SJSA1 (cell line): ENCODE data around the gene IL17RE. TPM values are rescaled to one million over a fixed set of nuclear protein-coding genes. Genes with fewer than 3 reads are reported as not detected.

ENCODE experiments used
- DNase-seq, 2 experiments: peaks; one replicate each; pipeline ENCODE4 v3.0.0-alpha.2; 2015 to 2020; ENCODE audit warnings: low spot score in 2 of 2, low read depth in 1 of 2
- H3K27ac ChIP-seq: fragments of 250-450 bp; sonication (Bioruptor Pico); 2 replicates; pipeline ENCODE4 v1.5.1; 2020; ENCODE audit warnings: mild to moderate bottlenecking, moderate library complexity
- H3K27me3 ChIP-seq: fragments of 250-450 bp; sonication (Bioruptor Pico); replicated peaks from 2 replicates; pipeline ENCODE4 v1.5.1; 2020; ENCODE audit warnings: mild to moderate bottlenecking, moderate library complexity
- H3K36me3 ChIP-seq: fragments of 250-450 bp; sonication (Bioruptor Pico); 2 replicates; pipeline ENCODE4 v1.5.1; 2020; ENCODE audit warnings: mild to moderate bottlenecking
- H3K4me1 ChIP-seq: fragments of 250-450 bp; sonication (Bioruptor Pico); replicated peaks from 2 replicates; pipeline ENCODE4 v1.6.1; 2021; ENCODE audit warnings: mild to moderate bottlenecking
- H3K4me3 ChIP-seq: fragments of 250-450 bp; sonication (Bioruptor Pico); 2 replicates; pipeline ENCODE4 v1.5.1; 2020; ENCODE audit warnings: mild to moderate bottlenecking
- H3K9me3 ChIP-seq: fragments of 250-450 bp; sonication (Bioruptor Pico); replicated peaks from 2 replicates; pipeline ENCODE4 v1.5.1; 2020; ENCODE audit warnings: mild to moderate bottlenecking
- total RNA-seq: library from RNA; depleted of rRNA; stranded (reverse); fragments of >200 nt; shearing (Covaris generic); gene quantifications from 2 replicates; pipeline ENCODE4 v1.2.3, GENCODE V29; 2014

IL17RE gene
- total RNA-seq, 1 experiment from 2014 or later = 0.37 TPM

DNA sequence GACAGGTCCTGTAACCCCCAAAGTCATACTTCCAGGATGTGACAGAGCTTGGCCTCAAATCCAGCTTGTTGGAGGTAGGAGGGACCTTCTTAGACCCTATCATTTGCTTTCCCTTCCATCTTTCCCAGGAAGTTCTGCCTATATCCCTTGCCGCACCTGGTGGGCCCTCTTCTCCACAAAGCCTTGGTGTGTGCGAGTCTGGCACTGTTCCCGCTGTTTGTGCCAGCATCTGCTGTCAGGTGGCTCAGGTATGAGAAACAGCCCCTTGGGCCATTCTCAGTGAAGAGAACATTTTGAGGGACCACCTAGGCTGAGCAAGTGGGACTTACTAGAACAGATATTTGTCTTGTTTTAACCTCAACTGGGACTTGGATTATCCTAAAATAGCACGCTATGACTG lies 1.3 kb downstream of the IL17RE start:
- Histone ChIP-seq H3K36me3 (no peaks in the 10 kb centered on the region), H3K9me3 (no peaks in the 10 kb centered on the region), H3K27ac (no peak overlapping the region), H3K27me3 (no peaks in the 10 kb centered on the region), H3K4me3 (no peak overlapping the region), H3K4me1 (peaks cover 11% of the 10 kb centered on the region)
- no peak for DNase-seq

DNA sequence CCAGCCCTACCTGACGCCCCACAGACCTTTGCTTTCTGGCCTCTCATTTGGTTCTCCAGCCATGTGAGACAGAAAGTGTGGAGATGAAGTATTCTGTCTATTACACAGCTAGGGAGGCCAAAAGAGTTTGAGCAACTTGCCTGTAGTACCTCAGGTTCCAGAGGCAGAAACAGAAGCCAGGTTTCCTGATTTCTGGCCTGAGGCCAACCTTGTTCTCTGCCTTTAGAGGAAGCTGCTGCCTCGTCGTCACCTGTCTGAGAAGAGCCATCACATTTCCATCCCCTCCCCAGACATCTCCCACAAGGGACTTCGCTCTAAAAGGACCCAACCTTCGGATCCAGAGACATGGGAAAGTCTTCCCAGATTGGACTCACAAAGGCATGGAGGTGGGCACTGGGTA lies 3.8 kb downstream of the IL17RE start:
- no peak for DNase-seq
- H3K27ac ChIP-seq = no peak overlapping the region
- no peak overlapping the region for H3K4me3 ChIP-seq
- peaks cover 11% of the 10 kb centered on the region for H3K4me1 ChIP-seq
- H3K9me3 ChIP-seq = no peaks in the 10 kb centered on the region
- no peaks in the 10 kb centered on the region for H3K36me3 ChIP-seq
- H3K27me3 ChIP-seq = no peaks in the 10 kb centered on the region

DNA sequence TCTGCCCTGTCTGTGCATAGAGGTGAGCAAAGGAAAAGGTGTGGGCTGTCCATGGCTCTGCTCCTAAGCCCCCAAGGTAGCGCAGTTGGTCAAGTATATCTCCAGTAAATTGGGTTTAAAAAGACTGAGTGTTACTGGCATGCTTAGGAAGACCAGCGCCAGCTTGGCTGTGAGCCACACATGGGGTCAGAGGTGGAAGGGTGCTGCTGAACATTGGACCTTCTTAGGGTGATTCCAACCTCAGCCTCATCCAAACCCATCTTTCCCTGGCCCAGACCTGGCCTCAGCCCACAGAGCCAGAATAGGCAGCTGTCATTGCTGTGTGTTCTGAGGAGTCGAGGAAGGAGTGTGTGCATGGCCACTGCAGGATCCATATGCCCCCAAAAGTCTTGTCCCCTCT lies 5.6 kb downstream of the IL17RE start:
- DNase-seq = no peak

DNA sequence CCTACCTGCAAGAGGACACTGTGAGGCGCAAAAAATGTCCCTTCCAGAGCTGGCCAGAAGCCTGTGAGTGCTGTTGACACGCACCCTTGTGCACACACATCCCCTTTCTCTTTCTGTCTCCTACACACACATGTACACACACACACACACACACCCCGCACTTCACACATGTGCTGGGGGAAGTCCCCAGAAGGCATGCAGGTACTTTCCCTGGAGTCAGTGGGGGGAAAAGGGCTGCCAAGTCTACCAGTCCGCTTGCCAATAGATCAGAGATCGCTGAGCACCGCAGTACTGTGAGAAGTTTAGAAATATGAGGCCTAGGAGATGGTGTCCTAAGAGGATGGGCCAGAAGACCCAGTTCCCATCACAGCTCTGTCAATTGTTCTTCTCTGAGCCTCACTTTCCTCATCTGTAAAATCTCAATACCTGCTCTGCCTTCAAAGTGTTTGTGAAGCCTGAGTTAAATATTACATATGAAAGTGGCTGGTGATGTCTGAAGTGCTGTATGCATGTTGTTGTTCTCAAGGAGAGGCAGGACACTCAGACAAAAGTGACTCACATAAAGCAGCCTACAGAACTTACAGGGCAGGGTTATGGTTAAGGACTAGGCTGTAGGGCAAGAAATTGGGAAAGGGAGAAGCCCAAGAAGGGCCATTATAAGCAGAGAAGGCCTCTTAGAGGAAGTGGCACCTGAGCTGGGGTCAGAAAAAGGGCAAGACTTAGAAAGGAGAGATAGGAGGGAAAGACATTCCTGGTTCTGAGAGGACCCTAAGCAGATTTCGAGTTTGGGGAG lies 6.8 kb downstream of the IL17RE start:
- Histone ChIP-seq H3K27me3 (no peaks in the 10 kb centered on the region), H3K4me1 (peaks cover under 1% of the 10 kb centered on the region), H3K4me3 (no peak overlapping the region), H3K27ac (no peak overlapping the region), H3K9me3 (no peaks in the 10 kb centered on the region), H3K36me3 (no peaks in the 10 kb centered on the region)
- no peak for DNase-seq

More for the DNA sequence above, 5.6 kb downstream of the IL17RE start:
- H3K4me1 ChIP-seq = peaks cover 4% of the 10 kb centered on the region
- no peaks in the 10 kb centered on the region for H3K9me3 ChIP-seq
- H3K36me3 ChIP-seq = no peaks in the 10 kb centered on the region
- H3K27ac ChIP-seq = no peak overlapping the region
- no peak overlapping the region for H3K4me3 ChIP-seq
- H3K27me3 ChIP-seq = no peaks in the 10 kb centered on the region

DNA sequence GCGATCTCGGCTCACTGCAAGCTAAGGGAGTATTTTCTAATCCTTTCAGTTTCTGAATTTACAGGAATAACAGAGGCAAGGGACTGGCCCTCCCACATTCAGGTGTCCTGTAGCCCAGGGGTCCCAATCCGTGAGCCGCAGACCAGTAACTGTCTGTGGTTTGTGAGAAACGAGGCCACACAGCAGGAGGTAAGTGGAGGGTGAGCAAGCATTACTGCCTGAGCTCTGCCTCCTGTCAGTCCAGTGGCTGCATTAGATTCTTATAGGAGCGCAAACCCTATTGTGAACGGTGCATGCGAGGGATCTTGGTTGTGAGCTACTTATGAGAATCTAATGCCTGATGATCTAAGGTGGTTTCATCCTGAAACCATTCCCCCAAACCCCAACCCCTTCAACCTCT lies 9.2 kb downstream of the IL17RE start:
- DNase-seq = no peak
- Histone ChIP-seq H3K4me1 (peaks cover 24% of the 10 kb centered on the region), H3K27me3 (no peaks in the 10 kb centered on the region), H3K36me3 (peaks cover 6% of the 10 kb centered on the region; the same call in 1 of the 2 replicates), H3K4me3 (no peak overlapping the region), H3K27ac (no peak overlapping the region), H3K9me3 (0 out of 2 replicates have a peak, but pooled peaks cover 5% of the 10 kb centered on the region)

DNA sequence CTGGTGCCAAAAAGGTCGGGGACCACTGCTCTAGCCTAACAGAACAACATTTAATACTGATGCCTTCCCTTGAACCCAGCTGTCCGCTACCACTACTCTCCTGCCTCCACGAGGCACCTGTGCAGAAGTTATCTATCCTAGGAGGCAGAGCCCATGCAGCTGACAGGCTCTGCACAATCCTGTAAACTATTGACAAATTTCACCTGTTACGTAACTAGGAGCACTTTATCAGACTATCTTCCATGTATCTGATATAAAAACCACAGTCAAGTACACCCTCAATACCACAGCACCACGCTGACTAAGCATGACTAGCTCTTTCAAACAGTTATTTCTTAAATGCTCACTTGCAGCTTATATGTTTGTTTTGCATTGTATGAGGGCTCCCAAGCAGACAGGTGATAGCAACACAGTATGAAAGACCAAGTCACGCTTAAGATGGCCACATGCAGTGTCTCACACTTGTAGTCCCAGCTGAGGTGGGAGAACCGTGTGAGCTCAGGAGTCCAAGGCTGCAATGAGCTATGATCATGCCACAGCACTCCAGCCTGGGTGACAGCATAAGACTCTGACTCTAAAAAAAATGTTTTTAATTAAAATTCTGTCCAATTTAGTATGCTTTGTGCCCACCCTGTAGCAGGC lies 9.8 kb downstream of the IL17RE start:
- H3K4me1 ChIP-seq = peaks cover 30% of the 10 kb centered on the region
- no peak overlapping the region for H3K4me3 ChIP-seq
- H3K27ac ChIP-seq = no peak overlapping the region
- DNase-seq = no peak
- H3K27me3 ChIP-seq = no peaks in the 10 kb centered on the region
- 0 out of 2 replicates have a peak, but pooled peaks cover 5% of the 10 kb centered on the region for H3K9me3 ChIP-seq
- peaks cover 6% of the 10 kb centered on the region; the same call in 1 of the 2 replicates for H3K36me3 ChIP-seq

DNA sequence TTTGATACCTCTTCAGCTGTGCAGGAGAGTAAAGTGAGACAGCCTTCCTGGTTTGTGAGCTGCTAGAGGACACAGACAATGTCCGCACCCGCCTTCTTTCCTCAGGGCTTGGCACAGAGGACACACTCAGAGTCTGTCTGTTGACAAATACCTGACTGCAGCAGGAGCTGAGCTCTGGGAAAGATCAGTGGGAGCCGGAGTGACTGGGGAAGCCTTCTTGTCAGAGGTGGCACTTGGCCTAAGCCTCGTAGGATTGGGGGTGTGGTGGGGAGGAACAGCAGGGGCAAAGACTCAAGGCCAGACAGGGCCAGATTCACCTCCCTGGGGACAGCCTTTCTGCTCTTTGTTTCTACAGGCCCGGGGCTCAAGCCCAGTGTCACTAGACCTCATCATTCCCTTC lies 11.0 kb downstream of the IL17RE start:
- H3K27ac ChIP-seq = no peak overlapping the region
- peaks cover 35% of the 10 kb centered on the region for H3K4me1 ChIP-seq
- no peak overlapping the region for H3K4me3 ChIP-seq
- 0 out of 2 replicates have a peak, but pooled peaks cover 5% of the 10 kb centered on the region for H3K9me3 ChIP-seq
- DNase-seq = no peak
- H3K36me3 ChIP-seq = peaks cover 6% of the 10 kb centered on the region; the same call in 1 of the 2 replicates
- no peaks in the 10 kb centered on the region for H3K27me3 ChIP-seq

DNA sequence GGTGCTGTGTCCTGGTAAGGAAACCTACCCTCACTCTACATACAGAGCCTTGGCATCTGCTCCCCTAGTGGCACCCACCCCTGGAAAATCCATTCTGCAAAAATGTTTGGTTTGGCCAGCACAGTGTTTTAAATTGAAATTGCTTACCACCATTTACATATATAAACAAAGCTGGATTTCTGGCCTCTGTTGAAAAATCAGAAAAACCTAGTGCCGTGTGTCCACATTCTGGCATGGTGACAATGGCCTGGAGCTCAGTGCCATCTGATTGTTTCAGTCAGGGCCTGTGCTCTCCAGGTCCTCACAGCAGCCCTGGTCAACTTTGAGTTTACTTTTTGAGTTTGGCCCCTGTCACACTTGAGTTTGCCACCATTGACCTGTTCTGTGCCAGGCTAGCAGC lies 11.4 kb downstream of the IL17RE start:
- DNase-seq = no peak
- H3K36me3 ChIP-seq = peaks cover 6% of the 10 kb centered on the region; the same call in 1 of the 2 replicates
- H3K27me3 ChIP-seq = no peaks in the 10 kb centered on the region
- H3K4me3 ChIP-seq = no peak overlapping the region
- no peak overlapping the region for H3K27ac ChIP-seq
- H3K9me3 ChIP-seq = 0 out of 2 replicates have a peak, but pooled peaks cover 5% of the 10 kb centered on the region
- H3K4me1 ChIP-seq = peaks cover 35% of the 10 kb centered on the region

DNA sequence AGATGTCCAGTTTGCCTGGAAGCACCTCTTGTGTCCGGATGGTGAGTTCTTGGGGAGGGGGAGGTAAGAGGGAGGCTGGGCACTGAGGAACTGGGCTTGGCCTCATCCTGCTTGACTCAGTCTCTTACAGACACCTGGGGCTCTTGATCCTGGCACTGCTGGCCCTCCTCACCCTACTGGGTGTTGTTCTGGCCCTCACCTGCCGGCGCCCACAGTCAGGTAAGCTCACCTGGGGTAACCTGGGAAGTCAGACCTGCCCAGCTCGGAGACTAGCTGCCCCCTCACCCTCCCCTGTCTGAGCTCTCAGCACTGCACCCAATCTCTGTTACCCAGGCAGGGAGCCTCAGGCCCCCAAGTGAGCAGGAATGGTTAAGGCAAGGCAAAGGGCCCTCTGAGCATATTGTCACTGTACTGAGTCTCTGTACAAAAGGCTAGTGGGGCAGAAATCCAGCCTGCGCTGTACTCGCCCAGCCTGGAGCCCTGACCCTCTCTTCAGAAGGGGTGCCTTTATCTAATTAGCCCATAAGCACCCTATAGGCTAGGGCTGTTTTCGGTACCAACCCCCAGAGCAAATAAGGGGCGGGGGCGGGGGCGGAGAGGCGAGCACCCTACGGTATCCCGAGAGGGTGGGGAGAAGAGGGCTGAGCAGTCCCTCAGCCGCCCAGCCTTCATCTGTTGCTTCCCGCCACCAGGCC lies 12.1 kb downstream of the IL17RE start:
- Histone ChIP-seq H3K27ac (no peak overlapping the region), H3K4me1 (peaks cover 35% of the 10 kb centered on the region), H3K4me3 (peak overlapping the region; percentile 50), H3K9me3 (0 out of 2 replicates have a peak, but pooled peaks cover 5% of the 10 kb centered on the region), H3K36me3 (peaks cover 6% of the 10 kb centered on the region; the same call in 1 of the 2 replicates), H3K27me3 (no peaks in the 10 kb centered on the region)
- no peak for DNase-seq

DNA sequence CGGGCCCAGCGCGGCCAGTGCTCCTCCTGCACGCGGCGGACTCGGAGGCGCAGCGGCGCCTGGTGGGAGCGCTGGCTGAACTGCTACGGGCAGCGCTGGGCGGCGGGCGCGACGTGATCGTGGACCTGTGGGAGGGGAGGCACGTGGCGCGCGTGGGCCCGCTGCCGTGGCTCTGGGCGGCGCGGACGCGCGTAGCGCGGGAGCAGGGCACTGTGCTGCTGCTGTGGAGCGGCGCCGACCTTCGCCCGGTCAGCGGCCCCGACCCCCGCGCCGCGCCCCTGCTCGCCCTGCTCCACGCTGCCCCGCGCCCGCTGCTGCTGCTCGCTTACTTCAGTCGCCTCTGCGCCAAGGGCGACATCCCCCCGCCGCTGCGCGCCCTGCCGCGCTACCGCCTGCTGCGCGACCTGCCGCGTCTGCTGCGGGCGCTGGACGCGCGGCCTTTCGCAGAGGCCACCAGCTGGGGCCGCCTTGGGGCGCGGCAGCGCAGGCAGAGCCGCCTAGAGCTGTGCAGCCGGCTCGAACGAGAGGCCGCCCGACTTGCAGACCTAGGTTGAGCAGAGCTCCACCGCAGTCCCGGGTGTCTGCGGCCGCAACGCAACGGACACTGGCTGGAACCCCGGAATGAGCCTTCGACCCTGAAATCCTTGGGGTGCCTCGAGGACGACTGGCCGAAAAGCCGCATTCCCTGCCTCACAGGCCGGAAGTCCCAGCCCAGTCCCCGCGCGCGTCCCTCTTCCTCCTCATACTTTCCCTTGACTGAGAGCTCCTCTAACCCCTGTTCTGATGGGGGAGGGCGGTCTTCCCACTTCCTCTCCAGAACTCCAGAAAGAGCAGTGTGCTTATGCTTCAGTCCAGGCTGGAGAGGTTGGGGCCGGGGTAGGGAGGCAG lies 12.8 kb downstream of the IL17RE start:
- Histone ChIP-seq H3K9me3 (0 out of 2 replicates have a peak, but pooled peaks cover 5% of the 10 kb centered on the region), H3K4me1 (peaks cover 35% of the 10 kb centered on the region), H3K27ac (peak overlapping the region; percentile 26), H3K36me3 (peaks cover 6% of the 10 kb centered on the region; the same call in 1 of the 2 replicates), H3K27me3 (no peaks in the 10 kb centered on the region), H3K4me3 (peak overlapping the region; percentile 50)
- peak; percentile 65 to 68 for DNase-seq

DNA sequence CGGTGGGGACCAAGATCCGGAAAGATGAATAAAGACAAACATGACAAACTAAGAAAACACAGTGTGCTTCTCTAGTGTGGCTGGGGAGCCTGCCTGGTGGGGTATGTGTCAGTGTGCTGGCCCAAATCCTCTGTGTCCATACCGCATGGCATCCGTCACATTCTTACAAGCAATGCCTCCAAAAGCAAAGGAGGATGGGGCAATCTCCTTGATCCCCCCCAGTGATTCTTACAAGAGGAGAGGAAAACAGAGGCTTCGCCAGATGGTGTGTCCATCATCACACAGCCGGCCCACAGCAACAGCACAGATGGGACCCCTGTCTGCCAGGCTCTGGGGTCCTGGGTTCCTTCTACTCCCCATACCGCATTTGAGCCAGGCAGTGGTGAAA lies 13.7 kb downstream of the IL17RE start:
- H3K27me3 ChIP-seq = no peaks in the 10 kb centered on the region
- peak overlapping the region; percentile 9; the same call in 1 of the 2 replicates for H3K27ac ChIP-seq
- no peak for DNase-seq
- peak overlapping the region; percentile 31 for H3K4me3 ChIP-seq
- peaks cover 6% of the 10 kb centered on the region; the same call in 1 of the 2 replicates for H3K36me3 ChIP-seq
- 0 out of 2 replicates have a peak, but pooled peaks cover 5% of the 10 kb centered on the region for H3K9me3 ChIP-seq
- H3K4me1 ChIP-seq = peaks cover 35% of the 10 kb centered on the region

DNA sequence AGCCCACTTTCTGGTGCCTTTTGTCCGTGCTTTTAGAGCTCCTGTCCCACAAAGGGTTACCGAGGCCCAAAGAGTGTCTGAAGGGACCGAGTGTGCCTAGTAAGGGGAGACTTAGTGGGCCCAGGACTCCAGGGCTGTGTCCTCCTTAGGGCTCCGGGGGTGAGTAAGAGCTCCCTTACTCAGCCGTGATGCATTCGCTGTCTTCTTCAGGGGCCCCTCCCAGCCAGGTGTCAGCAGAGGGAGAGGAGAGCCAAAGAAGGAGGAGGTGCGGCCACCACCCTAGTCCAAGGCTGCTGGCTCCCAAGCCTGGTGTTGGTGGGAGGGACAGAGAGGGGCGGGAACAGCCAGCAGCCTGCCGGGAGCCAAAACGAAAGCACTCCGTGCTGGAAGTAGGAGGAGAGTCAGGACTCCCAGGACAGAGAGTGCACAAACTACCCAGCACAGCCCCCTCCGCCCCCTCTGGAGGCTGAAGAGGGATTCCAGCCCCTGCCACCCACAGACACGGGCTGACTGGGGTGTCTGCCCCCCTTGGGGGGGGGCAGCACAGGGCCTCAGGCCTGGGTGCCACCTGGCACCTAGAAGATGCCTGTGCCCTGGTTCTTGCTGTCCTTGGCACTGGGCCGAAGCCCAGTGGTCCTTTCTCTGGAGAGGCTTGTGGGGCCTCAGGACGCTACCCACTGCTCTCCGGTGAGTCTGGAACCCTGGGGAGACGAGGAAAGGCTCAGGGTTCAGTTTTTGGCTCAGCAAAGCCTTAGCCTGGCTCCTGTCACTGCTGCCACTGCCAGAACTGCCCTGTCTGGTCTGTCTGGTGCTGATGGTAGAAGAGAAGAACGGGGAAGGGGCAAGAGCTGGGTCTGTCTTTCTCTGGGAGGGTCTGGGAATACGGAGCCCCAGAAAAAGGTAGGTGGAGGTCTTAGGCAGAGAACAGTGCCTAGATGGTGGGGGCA lies 14.4 kb downstream of the IL17RE start, which contains the start of gene IL17RC:
Gene IL17RC, plus strand, starts transcription at position 365 of the 947 bp plus-strand sequence. Its CDS starts 218 bp downstream, at position 583.
- peaks cover 35% of the 10 kb centered on the region for H3K4me1 ChIP-seq
- H3K9me3 ChIP-seq = 0 out of 2 replicates have a peak, but pooled peaks cover 5% of the 10 kb centered on the region
- DNase-seq = peak; percentile 69 to 82
- peak within 1 kb of the TSS; percentile 50 for H3K4me3 ChIP-seq
- H3K27ac ChIP-seq = peak within 1 kb of the TSS; percentile 29
- peaks cover 6% of the 10 kb centered on the region; the same call in 1 of the 2 replicates for H3K36me3 ChIP-seq
- H3K27me3 ChIP-seq = no peaks in the 10 kb centered on the region
